8988T (cell line): ENCODE results near the gene CNTNAP5.

ENCODE experiments used
- DNase-seq: peaks from one replicate; pipeline ENCODE4 v3.0.0; 2011

CNTNAP5 gene

DNA sequence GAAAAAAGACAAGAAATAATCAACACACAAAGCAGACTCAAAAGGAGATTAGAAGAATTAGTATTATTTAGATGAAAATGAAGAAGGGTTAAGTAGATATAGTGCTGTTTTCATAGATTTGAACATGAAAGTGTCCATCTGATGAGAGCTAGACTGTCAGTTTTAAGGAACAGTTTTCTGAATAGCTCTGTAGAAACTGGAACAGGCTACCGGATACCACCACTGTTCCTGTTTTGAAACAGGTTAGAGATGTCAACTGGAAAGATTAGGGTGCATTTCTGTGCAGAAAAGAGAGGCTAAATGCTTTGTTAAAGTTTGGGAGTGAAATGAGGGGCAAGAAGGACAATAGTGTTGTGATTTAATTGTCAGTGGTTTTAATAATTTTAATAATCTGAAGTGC is 908.8 kb downstream of the CNTNAP5 start:
- no peak for DNase-seq

DNA sequence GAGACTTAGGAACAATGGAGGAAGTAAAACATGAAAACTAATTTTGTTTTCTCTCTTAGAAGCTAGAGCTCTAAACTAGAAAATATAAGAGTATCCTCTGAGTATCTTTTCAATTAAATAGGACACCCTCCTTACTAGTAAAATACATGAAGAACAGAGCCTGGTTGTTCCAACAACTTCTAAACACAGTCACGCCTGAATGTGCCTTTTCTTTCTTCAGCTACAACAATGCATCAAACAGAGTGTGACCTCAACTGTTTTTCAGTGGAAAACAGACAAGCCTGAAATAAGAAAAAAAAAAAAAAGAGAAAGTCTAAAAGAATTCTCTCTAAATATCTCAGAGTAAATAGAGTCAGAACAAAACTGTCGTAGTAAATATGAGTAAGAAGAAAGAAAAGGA is 928.8 kb downstream of the CNTNAP5 start:
- no peak for DNase-seq

DNA sequence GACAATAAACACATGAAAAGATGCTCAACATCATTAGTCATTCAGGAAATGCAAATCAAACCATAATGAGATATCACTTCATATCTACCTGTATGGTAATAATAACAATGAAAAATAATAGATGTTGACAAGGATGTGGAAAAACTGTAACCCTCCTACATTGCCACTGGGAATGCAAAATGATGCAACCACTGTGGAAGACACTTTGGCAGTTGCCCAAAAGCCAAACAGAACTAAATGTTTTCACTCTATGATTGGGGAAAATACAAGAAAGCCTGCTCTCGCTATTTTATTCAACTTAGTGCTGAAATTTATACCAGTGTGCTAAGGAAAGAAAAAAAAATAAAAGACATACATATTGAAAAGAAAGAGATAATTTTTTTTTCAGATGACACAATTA is 934.5 kb downstream of the CNTNAP5 start:
- DNase-seq, result no peak

DNA sequence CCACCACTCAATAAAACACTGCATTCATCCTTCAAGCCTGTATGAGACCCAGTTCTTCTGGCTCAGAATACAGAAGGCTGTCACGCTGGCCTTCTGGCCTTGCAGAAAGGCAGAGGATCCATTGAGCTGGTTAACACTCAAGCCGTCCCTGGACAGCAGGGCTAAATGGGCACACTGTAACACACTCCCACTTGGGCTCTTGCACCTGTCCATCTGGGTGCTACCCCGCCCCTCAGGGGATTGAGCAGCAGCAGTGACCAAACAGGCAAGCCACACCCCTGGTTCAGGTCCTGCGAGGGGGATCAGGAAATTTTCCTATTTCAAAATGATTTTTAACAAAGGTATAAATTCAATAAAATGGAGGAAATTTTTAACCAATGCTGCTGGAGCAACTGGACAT is 936.0 kb downstream of the CNTNAP5 start:
- no peak for DNase-seq
